ENCODE measurements around the gene MAGEB2.
"Not testable (repeated sequence)": the region's sequence is repeated elsewhere in the genome, so short reads cannot be mapped to it uniquely, and the experiment has no call there.

The MAGEB2 gene, protein sequence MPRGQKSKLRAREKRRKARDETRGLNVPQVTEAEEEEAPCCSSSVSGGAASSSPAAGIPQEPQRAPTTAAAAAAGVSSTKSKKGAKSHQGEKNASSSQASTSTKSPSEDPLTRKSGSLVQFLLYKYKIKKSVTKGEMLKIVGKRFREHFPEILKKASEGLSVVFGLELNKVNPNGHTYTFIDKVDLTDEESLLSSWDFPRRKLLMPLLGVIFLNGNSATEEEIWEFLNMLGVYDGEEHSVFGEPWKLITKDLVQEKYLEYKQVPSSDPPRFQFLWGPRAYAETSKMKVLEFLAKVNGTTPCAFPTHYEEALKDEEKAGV

GRCh38 chrX:30215357-30215843, at the start of gene MAGEB2:
MAGEB2 (plus strand) TSS chrX:30215563; CDS start chrX:30218581, 3,018 bp downstream.
- no peak for DNase-seq (ENCODE audit: low spot score)

DNA sequence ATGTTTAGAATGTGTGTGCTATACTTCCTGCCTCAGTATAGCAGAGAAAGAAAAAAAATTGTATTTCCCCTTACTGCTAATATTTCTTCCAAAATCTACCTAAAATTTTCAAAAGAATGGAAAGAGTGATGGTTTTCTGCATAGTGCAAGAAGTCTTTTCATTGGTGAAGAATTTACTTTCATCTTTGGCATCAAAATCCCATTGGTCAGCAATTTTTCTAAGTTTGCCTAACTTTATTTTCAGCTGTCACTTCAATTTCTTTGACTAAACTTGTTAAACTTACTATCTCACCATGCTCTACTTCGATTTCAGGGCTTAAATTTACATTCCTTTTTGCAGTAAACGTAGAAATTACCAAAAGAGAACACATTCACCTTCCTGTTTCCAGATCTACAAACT, 44.5 kb upstream of the MAGEB2 start:
- DNase-seq (ENCODE audit: low spot score) = no peak

GRCh38 chrX:30181353-30181752, 34.0 kb upstream of the MAGEB2 start:
- DNase-seq (ENCODE audit: low spot score) = no peak

- no peak for DNase-seq (ENCODE audit: low spot score)
Measured at GRCh38 chrX:30183554-30183953, 31.8 kb upstream of the MAGEB2 start.

DNA sequence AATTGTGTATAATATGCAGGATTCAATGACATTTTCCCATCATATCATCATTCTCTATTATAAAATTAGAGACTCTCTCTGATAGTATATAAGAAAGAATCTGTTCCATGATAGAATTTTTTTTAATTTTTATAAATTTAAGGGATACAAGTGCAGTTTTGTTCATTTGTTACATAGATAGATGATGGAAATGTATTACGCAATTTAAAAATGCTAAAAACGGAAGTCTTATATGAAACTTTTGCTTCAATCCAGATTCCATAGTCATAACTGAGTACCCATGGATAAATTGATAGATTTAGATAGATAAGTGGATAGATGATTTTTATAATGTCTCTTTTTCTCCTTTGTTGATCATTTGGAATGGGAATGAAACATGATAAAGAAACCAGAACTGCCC, 24.9 kb upstream of the MAGEB2 start:
- DNase-seq (ENCODE audit: low spot score) = no peak

- DNase-seq (ENCODE audit: low spot score) = not testable (repeated sequence)
Measured at GRCh38 chrX:30193910-30194309, 21.5 kb upstream of the MAGEB2 start.

GRCh38 chrX:30196322-30196721, 19.0 kb upstream of the MAGEB2 start:
- no peak for DNase-seq (ENCODE audit: low spot score)

DNA sequence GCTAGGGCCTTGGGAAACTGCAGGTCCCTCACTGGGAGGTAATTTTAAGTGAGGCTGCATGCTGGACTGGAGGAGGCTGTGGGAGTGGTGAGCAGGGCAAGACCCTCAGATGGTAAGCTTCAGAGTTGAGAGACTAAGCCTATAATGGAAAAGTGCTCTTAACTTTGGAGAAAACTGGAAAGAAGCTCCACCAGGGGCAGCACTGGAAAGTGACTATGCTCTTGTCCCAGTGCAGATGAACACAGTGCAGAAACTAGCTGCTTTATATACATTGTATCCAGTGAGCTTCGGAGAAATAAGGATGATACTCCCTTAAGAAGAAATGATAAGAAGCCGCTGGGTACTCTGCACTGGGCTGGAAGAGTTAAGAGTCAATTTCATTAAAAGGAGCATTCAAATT, 3.2 kb upstream of the MAGEB2 start:
- DNase-seq (ENCODE audit: low spot score) = no peak

DNA sequence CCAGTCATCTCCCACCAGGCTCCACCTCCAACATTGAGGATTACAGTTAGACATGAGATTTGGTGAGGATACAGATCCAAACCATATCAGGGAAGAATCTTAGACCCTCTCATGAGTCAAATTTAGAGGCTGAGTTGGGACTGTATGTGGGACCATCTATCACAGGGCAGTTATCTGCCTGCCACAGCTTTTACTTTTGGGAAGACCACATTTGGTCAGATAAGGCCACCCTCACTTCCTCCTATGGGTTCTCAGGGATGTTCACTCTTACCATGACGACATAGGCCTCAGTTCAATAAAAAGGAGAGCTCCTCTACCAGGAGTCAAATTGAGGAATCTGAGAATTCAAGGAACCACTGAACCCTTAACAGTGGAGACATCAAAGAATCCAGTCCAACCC, 2.1 kb downstream of the MAGEB2 start:
- DNase-seq (ENCODE audit: low spot score) = no peak

DNA sequence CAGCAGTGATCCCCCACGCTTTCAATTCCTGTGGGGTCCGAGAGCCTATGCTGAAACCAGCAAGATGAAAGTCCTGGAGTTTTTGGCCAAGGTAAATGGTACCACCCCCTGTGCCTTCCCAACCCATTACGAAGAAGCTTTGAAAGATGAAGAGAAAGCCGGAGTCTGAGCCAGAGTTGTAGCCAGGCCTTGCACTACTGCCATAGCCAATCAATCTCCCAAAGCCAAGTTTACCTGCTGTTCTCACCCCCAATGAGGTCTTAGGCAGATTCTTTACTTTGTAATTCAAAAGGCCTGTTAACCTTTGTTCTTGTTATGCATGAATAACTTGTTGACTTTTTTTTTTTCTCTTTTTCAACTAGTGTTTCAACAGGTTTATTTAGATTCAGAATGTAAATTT, 4.0 kb downstream of the MAGEB2 start:
- DNase-seq (ENCODE audit: low spot score) = no peak

- DNase-seq (ENCODE audit: low spot score) = no peak
Measured at GRCh38 chrX:30220661-30221060, 5.3 kb downstream of the MAGEB2 start.

DNA sequence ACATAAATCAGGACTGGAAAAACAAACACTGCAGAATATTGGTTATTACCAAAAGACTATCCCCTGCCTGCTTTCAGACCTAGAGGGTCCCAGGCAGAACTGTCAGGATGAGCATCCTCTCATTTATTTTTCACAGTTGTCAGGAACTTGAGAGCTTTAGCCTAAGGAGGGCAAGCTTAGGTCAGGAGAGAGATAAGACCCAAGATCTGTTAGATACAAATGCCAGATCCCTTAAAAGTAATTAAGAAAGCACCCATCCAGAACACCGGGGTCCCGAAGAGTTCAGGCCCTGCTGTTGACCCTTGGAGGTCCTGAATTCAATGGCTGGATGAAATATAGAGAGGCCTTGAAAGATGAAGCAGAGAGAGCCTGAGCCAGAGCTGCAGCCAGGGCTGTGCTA, 9.2 kb downstream of the MAGEB2 start:
- DNase-seq (ENCODE audit: low spot score) = no peak

DNA sequence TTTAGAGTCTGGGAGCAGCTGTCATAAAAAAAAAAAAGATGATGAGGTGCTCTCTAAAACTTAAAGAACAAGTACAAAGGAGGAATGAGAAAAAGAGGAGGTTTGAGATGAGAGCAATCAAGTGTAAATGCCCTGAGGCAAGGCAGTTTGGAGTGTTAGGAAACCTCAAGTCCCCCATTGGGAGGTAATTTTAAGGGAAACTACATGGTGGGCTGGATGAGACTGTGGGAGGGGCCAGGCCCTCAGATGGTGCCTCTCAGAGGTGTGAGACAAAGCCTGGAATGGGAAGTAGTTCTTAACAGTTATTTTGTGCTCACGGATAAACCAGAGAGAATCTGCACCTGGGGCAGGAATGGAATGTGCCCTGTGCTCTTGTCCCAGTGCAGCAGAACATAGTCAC, 13.2 kb downstream of the MAGEB2 start:
- DNase-seq (ENCODE audit: low spot score) = no peak

GRCh38 chrX:30230395-30230794, 15.0 kb downstream of the MAGEB2 start, which contains the start of gene MAGEB3:
MAGEB3 (plus strand) TSS chrX:30230657; CDS start chrX:30235925, 5,268 bp downstream.
- no peak for DNase-seq (ENCODE audit: low spot score)

- DNase-seq (ENCODE audit: low spot score) = no peak
Measured at GRCh38 chrX:30241724-30242415, 26.5 kb downstream of the MAGEB2 start, which contains the start of gene MAGEB4. MAGEB4 (plus strand) TSS chrX:30242000; CDS start chrX:30242136, 136 bp downstream.

DNA sequence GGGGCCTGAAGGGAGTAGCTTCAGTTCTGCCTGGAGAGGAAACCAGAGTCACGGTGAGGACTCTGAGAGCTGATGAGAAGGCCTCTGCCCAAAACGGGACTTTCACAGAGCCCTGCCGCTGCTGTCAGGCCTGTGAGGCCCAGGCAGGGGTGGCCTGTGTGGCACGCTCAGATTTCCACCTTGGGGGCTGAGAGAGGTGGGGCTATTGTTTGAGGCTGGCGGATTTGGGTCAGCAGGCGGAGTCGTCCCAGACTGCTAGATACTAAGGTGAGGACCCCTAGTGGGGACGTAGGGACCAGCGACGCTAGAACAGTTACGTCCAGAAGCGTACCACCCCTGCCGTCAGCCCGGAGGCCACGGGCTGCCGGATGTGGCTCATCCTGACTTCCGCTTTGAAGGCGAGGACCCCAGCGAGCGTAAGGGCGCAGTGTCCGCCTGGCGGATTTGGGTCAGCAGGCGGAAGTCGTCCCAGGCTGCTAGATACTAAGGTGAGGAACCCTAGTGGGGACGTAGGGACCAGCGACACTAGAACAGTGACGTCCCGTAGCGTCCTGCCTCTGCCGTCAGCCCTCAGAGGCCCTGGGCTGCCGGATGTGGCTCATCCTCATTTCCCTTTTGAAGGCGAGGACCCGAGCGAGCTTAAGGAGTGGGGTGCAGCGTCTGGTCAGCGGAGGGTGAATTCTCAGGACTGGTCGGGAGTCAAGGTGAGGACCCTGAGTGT, 31.6 kb downstream of the MAGEB2 start, which contains the start of gene MAGEB1:
MAGEB1 (plus strand) TSS at position 378 of the 721 bp plus-strand sequence. CDS start 3,348 bp downstream, outside the sequence.
- DNase-seq (ENCODE audit: low spot score) = no peak

- DNase-seq (ENCODE audit: low spot score) = no peak
Measured at GRCh38 chrX:30248854-30249253, 33.5 kb downstream of the MAGEB2 start.

DNA sequence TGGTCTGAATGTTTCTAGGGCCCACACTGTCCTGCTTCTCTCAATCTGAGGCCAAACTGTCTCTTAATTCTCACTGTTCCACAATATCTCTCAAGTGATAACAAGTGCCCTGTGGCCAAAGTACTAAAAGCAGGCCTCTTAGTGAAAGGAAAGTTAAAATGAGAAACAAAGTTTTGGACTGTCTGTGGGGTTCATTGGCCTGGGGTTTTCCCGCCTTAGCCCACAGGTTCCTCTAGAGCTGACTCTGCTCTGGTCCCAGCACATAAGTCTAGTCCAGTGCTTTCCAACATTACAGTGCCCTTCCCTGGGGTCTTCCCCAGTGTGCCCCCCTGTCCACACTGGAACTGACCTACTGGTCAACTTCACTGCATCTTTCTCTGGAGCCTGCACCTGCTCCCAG, 37.9 kb downstream of the MAGEB2 start:
- DNase-seq (ENCODE audit: low spot score) = no peak

DNA sequence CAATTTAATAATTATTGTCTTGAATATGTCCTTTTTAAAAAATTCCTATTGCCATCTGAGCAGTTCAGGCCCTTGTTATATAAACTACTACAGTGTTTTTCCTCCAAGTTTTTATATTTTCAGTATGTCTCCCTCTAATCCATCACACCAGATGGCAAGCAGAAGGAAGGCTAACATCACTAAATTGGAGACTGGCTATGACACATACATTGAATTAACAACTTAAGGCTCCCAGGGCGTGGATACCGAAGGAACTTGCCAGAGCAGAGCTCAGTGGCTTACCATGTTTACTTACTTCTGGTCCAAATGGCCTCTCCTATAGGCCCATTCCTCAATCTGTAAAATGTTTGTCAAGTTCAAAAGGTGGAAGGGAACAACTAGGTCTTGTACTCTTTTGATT, 44.6 kb downstream of the MAGEB2 start:
- no peak for DNase-seq (ENCODE audit: low spot score)

- DNase-seq (ENCODE audit: low spot score) = no peak
Measured at GRCh38 chrX:30261012-30261411, 45.6 kb downstream of the MAGEB2 start.

GRCh38 chrX:30262763-30263162, 47.4 kb downstream of the MAGEB2 start:
- DNase-seq (ENCODE audit: low spot score) = no peak

Data from hematopoietic multipotent progenitor cell treated with erythropoietin and hydrocortisone succinate and interleukin-3 and kit ligand, for 17 days (in vitro differentiated cells).